Astrocyte (in vitro differentiated cells and primary cell): ENCODE data around the gene SLC1A7. TPM values are rescaled to one million over a fixed set of nuclear protein-coding genes. Genes with fewer than 3 reads are reported as not detected.

Experiments
- DNase-seq: peaks from one replicate; pipeline ENCODE4 v3.0.0-alpha.2; 2010; ENCODE audit warnings: low read depth
- FAIRE-seq: peaks from 2 replicates; lab custom pipeline; 2011; peaks lifted over from hg19 to GRCh38; lab: Jason Lieb, UNC
- H2AFZ ChIP-seq: 2 replicates; pipeline ENCODE4 v1.6.0; 2012; ENCODE audit warnings: low read depth, low read length, inconsistent platforms
- H3K27ac ChIP-seq: 2 replicates; pipeline ENCODE4 v1.5.1; 2011; ENCODE audit warnings: low read depth, low read length, inconsistent platforms
- H3K27me3 ChIP-seq: 2 replicates; pipeline ENCODE4 v1.6.0; 2011; ENCODE audit warnings: low read length, inconsistent platforms; ENCODE audit not compliant: insufficient read depth
- H3K36me3 ChIP-seq: 2 replicates; pipeline ENCODE4 v1.5.1; 2011; ENCODE audit warnings: low read length, inconsistent platforms; ENCODE audit not compliant: insufficient read depth
- H3K4me1 ChIP-seq: 2 replicates; pipeline ENCODE4 v1.5.1; 2011; ENCODE audit warnings: low read length, inconsistent platforms; ENCODE audit not compliant: insufficient read depth
- H3K4me2 ChIP-seq: 2 replicates; pipeline ENCODE4 v1.6.0; 2012; ENCODE audit warnings: low read length, inconsistent platforms
- H3K4me3 ChIP-seq: 2 replicates; pipeline ENCODE4 v1.5.1; 2011; ENCODE audit warnings: low read depth, mild to moderate bottlenecking, low read length, inconsistent platforms; ENCODE audit not compliant: insufficient read depth
- H3K79me2 ChIP-seq: 2 replicates; pipeline ENCODE4 v1.6.0; 2012; ENCODE audit warnings: mild to moderate bottlenecking, low read length, inconsistent platforms; ENCODE audit not compliant: insufficient read depth
- H3K9ac ChIP-seq: 2 replicates; pipeline ENCODE4 v1.6.0; 2012; ENCODE audit warnings: mild to moderate bottlenecking, low read length, inconsistent platforms
- H3K9me3 ChIP-seq: 2 replicates; pipeline ENCODE4 v1.5.1; 2012; ENCODE audit warnings: low read depth, mild to moderate bottlenecking, low read length, inconsistent platforms; ENCODE audit not compliant: insufficient read depth
- H4K20me1 ChIP-seq: 2 replicates; pipeline ENCODE4 v1.6.0; 2012; ENCODE audit warnings: low read length, inconsistent platforms; ENCODE audit not compliant: insufficient read depth
- H3K27ac Mint-ChIP-seq: one replicate; pipeline ENCODE4 v1.8.0; 2021; ENCODE audit warnings: mild to moderate bottlenecking, mixed read lengths; ENCODE audit not compliant: unreplicated experiment
- H3K27me3 Mint-ChIP-seq: one replicate; pipeline ENCODE4 v1.8.0; 2021; ENCODE audit warnings: low read depth, mixed read lengths; ENCODE audit not compliant: unreplicated experiment
- H3K36me3 Mint-ChIP-seq: one replicate; pipeline ENCODE4 v1.8.0; 2021; ENCODE audit warnings: low read depth, mixed read lengths; ENCODE audit not compliant: unreplicated experiment
- H3K4me1 Mint-ChIP-seq: one replicate; pipeline ENCODE4 v1.8.0; 2021; ENCODE audit warnings: low read depth, mixed read lengths; ENCODE audit not compliant: unreplicated experiment
- H3K4me3 Mint-ChIP-seq: one replicate; pipeline ENCODE4 v1.8.0; 2021; ENCODE audit warnings: mild to moderate bottlenecking, moderate library complexity, mixed read lengths; ENCODE audit not compliant: unreplicated experiment
- H3K9me3 Mint-ChIP-seq: one replicate; pipeline ENCODE4 v1.8.0; 2021; ENCODE audit warnings: mild to moderate bottlenecking, mixed read lengths; ENCODE audit not compliant: unreplicated experiment
- EZH2 ChIP-seq: IDR thresholded peaks from 2 replicates; pipeline ENCODE4 v1.6.1; 2012; ENCODE audit warnings: mild to moderate bottlenecking, low read length, inconsistent platforms; ENCODE audit not compliant: insufficient read depth
- total RNA-seq: library from RNA; stranded (reverse); gene quantifications from 2 replicates; pipeline ENCODE4 v1.2.1, GENCODE V29; 2021
- TF ChIP-seq, protein P1 (sequence below): IDR thresholded peaks from 2 replicates; pipeline ENCODE4 v1.5.1; 2011; ENCODE audit warnings: low read depth, mild to moderate bottlenecking, inconsistent platforms, low read length, moderate library complexity; ENCODE audit not compliant: insufficient read depth

SLC1A7 gene
- total RNA-seq, 1 donor from 2014 or later, result not detected

GRCh38 chr1:53073287-53073686 lies 69.2 kb downstream of the SLC1A7 start:
- Histone ChIP-seq H3K79me2 (no peaks in the 10 kb centered on the region), H3K9ac (no peak overlapping the region), H2AFZ (no peak overlapping the region), H4K20me1 (no peaks in the 10 kb centered on the region), H3K27ac (no peak overlapping the region), H3K9me3 (no peaks in the 10 kb centered on the region), H3K4me2 (no peak overlapping the region), H3K36me3 (no peaks in the 10 kb centered on the region), H3K27me3 (peaks cover 3% of the 10 kb centered on the region), H3K4me1 (no peaks in the 10 kb centered on the region), H3K4me3 (no peak overlapping the region)
- FAIRE-seq, result no peak
- no peaks in the 10 kb centered on the region for H3K4me1 Mint-ChIP-seq
- peaks cover 3% of the 10 kb centered on the region for H3K36me3 Mint-ChIP-seq
- H3K27me3 Mint-ChIP-seq, result peaks cover 31% of the 10 kb centered on the region
- H3K9me3 Mint-ChIP-seq, result no peaks in the 10 kb centered on the region
- no peak for DNase-seq
- no peak overlapping the region for H3K4me3 Mint-ChIP-seq
- H3K27ac Mint-ChIP-seq, result no peak overlapping the region
- TF ChIP-seq, protein P1, sequence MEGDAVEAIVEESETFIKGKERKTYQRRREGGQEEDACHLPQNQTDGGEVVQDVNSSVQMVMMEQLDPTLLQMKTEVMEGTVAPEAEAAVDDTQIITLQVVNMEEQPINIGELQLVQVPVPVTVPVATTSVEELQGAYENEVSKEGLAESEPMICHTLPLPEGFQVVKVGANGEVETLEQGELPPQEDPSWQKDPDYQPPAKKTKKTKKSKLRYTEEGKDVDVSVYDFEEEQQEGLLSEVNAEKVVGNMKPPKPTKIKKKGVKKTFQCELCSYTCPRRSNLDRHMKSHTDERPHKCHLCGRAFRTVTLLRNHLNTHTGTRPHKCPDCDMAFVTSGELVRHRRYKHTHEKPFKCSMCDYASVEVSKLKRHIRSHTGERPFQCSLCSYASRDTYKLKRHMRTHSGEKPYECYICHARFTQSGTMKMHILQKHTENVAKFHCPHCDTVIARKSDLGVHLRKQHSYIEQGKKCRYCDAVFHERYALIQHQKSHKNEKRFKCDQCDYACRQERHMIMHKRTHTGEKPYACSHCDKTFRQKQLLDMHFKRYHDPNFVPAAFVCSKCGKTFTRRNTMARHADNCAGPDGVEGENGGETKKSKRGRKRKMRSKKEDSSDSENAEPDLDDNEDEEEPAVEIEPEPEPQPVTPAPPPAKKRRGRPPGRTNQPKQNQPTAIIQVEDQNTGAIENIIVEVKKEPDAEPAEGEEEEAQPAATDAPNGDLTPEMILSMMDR, result no peak
- TF ChIP-seq EZH2, result no peak

GRCh38 chr1:53071915-53072314 lies 70.5 kb downstream of the SLC1A7 start:
- Histone ChIP-seq H3K9me3 (no peaks in the 10 kb centered on the region), H3K4me2 (no peak overlapping the region), H3K27ac (no peak overlapping the region), H2AFZ (no peak overlapping the region), H3K79me2 (no peaks in the 10 kb centered on the region), H3K9ac (no peak overlapping the region), H3K27me3 (peaks cover 3% of the 10 kb centered on the region), H3K4me1 (no peaks in the 10 kb centered on the region), H3K4me3 (no peak overlapping the region), H3K36me3 (no peaks in the 10 kb centered on the region), H4K20me1 (no peaks in the 10 kb centered on the region)
- peaks cover 3% of the 10 kb centered on the region for H3K36me3 Mint-ChIP-seq
- TF ChIP-seq EZH2, result no peak
- TF ChIP-seq, protein P1, result no peak
- FAIRE-seq, result no peak
- no peak for DNase-seq
- H3K4me1 Mint-ChIP-seq, result no peaks in the 10 kb centered on the region
- no peak overlapping the region for H3K27ac Mint-ChIP-seq
- H3K27me3 Mint-ChIP-seq, result peaks cover 25% of the 10 kb centered on the region
- no peaks in the 10 kb centered on the region for H3K9me3 Mint-ChIP-seq
- H3K4me3 Mint-ChIP-seq, result no peak overlapping the region

DNA sequence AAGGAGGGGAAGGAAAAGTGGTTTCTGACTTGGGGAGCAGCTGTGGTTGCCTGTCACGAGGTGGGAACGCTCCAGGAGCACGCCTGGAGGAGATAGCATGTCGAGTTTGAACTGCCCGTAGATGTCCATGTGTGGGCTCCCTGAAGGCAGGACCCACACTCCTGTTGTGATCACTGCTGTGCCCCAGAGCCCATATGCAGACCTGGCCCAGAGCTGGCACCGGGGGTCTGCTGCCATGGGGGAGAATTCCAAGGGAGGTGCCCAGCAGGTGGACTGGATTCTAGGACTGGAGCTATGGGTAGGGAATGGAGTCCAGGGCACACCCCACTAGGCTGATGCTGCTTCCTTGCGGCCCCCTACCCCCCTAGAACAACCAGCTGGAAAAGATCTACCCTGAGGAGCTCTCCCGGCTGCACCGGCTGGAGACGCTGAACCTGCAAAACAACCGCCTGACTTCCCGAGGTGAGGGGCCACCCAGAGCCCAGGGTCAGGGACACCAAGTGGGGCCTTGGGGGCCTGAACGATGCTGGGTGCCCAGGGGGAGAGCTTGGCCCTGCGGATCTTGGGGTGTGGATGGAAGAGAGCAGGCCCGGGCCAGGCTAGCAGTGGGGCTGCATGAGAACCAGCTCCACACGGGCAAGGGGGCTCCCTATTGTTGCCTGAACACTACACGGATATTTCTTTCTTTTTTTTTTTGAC lies 71.1 kb downstream of the SLC1A7 start:
- Mint-ChIP-seq H3K4me1 (no peaks in the 10 kb centered on the region), H3K4me3 (no peak overlapping the region), H3K27me3 (peaks cover 30% of the 10 kb centered on the region), H3K27ac (no peak overlapping the region), H3K36me3 (peaks cover 3% of the 10 kb centered on the region), H3K9me3 (no peaks in the 10 kb centered on the region)
- Histone ChIP-seq H3K4me2 (no peak overlapping the region), H3K9me3 (no peaks in the 10 kb centered on the region), H3K4me1 (no peaks in the 10 kb centered on the region), H3K4me3 (no peak overlapping the region), H3K79me2 (no peaks in the 10 kb centered on the region), H4K20me1 (no peaks in the 10 kb centered on the region), H2AFZ (no peak overlapping the region), H3K36me3 (no peaks in the 10 kb centered on the region), H3K27me3 (peaks cover 3% of the 10 kb centered on the region), H3K27ac (no peak overlapping the region), H3K9ac (no peak overlapping the region)
- TF ChIP-seq EZH2, result no peak
- TF ChIP-seq, protein P1, result no peak
- DNase-seq (no peak), FAIRE-seq (no peak)
